Measurements from ENCODE around the gene SIPA1.

Gene SIPA1

DNA sequence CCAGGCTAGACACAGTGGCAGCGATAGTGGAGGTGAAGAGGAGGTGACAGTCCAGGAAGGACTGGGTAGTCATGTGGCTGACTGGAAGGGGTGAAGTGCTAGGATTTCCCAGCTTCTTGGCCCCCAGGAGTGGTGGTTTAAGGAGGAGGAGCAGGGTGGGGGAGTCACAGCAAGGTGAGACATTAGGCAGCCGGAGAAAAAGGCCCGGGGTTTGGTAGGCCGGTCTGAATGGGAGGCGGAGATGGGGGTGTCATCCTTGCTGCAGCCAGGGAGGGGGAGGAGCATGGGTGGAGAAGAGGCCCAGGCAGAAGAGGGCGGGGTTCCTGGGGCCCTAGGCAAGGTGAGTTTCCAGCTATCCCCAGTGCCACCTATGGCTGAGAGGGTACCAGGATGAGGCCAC, 6.1 kb downstream of the SIPA1 start:
- DNase-seq (ENCODE audit: low spot score) = no peak
- TF ChIP-seq, protein P1, sequence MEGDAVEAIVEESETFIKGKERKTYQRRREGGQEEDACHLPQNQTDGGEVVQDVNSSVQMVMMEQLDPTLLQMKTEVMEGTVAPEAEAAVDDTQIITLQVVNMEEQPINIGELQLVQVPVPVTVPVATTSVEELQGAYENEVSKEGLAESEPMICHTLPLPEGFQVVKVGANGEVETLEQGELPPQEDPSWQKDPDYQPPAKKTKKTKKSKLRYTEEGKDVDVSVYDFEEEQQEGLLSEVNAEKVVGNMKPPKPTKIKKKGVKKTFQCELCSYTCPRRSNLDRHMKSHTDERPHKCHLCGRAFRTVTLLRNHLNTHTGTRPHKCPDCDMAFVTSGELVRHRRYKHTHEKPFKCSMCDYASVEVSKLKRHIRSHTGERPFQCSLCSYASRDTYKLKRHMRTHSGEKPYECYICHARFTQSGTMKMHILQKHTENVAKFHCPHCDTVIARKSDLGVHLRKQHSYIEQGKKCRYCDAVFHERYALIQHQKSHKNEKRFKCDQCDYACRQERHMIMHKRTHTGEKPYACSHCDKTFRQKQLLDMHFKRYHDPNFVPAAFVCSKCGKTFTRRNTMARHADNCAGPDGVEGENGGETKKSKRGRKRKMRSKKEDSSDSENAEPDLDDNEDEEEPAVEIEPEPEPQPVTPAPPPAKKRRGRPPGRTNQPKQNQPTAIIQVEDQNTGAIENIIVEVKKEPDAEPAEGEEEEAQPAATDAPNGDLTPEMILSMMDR (IDR thresholded peaks at IDR 0.05; ENCODE audit: extremely low read depth, insufficient read depth, missing control alignments) = no peak
- in situ Hi-C loops (cut with MboI; ENCODE audit: low pct_unique_long_range_greater_than_20kb, low sequenced_read_pairs, unreplicated experiment) = no loop called here

DNA sequence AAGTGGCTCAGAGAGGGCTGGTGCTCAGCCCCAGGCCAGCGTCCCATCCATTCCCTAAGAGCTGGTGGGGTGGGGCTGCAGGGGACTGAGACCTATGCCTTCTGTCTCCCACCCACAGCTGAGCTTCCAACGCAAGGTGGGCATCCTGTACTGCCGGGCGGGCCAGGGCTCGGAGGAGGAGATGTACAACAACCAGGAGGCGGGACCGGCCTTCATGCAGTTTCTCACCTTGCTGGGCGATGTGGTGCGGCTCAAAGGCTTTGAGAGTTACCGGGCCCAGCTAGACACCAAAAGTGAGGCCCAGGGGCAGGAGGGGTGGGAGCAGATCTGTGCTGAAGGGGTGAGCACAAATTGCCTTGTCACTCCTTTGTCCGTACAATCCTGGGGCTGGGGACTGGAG, 6.9 kb downstream of the SIPA1 start:
- no peak for DNase-seq (ENCODE audit: low spot score)
- TF ChIP-seq, protein P1 (IDR thresholded peaks at IDR 0.05; ENCODE audit: extremely low read depth, insufficient read depth, missing control alignments) = no peak

DNA sequence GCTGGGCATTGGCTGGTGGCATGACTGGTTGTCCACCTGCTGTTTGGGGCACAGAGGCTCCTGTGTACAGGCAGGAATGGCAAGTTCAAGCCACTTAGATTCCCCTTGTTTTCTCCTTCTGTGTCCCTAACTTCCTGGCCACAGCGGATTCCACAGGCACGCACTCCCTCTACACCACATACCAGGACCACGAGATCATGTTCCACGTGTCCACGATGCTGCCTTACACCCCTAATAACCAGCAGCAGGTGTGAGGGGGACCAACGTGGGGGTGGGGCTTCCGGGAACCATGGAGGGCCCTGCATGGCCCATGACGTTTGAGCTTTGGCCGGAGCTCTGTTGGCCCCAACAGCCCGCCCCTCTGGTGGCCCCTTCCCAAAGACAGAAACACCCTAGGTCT, 7.8 kb downstream of the SIPA1 start:
- TF ChIP-seq, protein P1 (IDR thresholded peaks at IDR 0.05; ENCODE audit: extremely low read depth, insufficient read depth, missing control alignments) = no peak
- DNase-seq (ENCODE audit: low spot score) = no peak
- in situ Hi-C loops (cut with MboI; ENCODE audit: low pct_unique_long_range_greater_than_20kb, low sequenced_read_pairs, unreplicated experiment) = no loop called here

More for the DNA sequence above, 6.9 kb downstream of the SIPA1 start:
- in situ Hi-C loops (cut with MboI; ENCODE audit: low pct_unique_long_range_greater_than_20kb, low sequenced_read_pairs, unreplicated experiment) = no loop called here

DNA sequence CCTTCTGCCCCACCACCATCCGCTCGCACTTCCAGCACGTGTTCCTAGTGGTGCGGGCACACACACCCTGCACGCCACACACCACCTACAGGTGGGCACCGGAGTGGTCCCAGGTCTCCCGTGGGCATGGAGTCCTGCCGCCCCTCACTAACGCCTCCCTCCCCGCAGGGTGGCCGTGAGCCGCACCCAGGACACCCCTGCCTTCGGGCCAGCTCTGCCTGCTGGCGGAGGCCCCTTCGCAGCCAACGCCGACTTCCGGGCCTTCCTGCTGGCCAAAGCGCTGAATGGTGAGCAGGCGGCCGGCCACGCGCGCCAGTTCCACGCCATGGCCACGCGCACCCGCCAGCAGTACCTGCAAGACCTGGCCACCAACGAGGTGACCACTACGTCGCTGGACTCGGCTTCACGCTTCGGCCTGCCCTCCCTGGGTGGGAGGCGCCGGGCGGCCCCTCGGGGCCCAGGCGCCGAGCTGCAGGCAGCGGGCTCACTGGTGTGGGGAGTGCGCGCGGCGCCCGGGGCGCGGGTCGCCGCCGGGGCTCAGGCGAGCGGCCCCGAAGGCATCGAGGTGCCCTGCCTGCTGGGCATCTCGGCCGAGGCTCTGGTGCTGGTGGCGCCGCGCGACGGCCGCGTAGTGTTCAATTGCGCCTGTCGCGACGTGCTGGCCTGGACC, 8.5 kb downstream of the SIPA1 start:
- TF ChIP-seq, protein P1 (IDR thresholded peaks at IDR 0.05; ENCODE audit: extremely low read depth, insufficient read depth, missing control alignments) = no peak
- DNase-seq (ENCODE audit: low spot score) = no peak
- in situ Hi-C loops (cut with MboI; ENCODE audit: low pct_unique_long_range_greater_than_20kb, low sequenced_read_pairs, unreplicated experiment) = no loop called here

DNA sequence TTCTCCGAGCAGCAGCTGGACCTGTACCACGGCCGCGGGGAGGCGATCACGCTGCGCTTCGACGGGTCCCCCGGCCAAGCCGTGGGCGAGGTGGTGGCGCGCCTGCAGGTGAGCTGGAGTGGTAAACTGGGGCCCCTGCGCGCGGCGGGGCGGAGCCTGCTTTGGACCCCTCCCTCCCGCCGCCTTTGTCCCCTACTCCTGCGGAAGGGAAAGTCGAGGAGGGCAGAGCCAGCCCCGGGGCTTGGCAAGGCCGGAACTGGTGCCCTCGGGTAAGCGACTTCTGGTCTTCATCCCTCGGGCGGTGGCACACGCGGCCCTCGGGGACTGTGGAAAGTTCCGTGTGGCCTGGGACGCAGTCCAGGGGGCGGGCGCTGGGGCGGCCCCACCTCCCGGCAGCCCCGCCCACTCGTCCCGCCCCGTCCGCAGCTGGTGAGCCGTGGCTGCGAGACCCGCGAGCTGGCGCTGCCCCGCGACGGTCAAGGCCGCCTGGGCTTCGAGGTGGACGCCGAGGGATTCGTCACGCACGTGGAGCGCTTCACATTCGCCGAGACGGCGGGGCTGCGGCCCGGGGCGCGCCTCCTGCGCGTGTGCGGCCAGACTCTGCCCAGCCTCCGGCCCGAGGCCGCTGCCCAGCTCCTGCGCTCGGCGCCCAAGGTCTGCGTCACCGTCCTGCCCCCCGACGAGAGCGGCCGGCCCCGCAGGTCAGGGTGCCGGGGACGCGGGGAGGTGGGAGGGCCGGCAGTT, 9.2 kb downstream of the SIPA1 start:
- TF ChIP-seq, protein P1 (IDR thresholded peaks at IDR 0.05; ENCODE audit: extremely low read depth, insufficient read depth, missing control alignments) = no peak
- in situ Hi-C loops (cut with MboI; ENCODE audit: low pct_unique_long_range_greater_than_20kb, low sequenced_read_pairs, unreplicated experiment) = no loop called here
- DNase-seq (ENCODE audit: low spot score) = no peak

DNA sequence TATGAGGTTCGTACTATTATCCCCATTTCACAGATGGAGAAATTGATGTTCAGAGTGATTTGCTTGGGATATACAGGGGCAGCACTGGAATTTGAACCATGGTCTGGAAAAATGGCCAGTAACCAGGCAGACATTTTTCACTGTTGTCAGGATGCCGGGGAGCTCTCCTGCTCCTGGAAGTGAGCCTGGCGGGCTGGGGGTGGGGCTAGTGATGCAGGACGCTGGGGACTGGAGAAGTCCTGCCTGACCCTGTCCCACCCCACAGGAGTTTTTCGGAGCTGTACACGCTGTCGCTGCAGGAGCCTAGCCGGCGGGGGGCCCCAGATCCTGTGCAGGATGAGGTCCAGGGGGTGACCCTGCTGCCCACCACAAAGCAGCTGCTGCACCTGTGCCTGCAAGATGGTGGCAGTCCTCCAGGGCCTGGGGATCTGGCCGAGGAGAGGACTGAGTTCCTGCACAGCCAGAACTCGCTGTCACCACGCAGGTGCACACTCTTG, 11.1 kb downstream of the SIPA1 start:
- DNase-seq (ENCODE audit: low spot score) = no peak
- in situ Hi-C loops (cut with MboI; ENCODE audit: low pct_unique_long_range_greater_than_20kb, low sequenced_read_pairs, unreplicated experiment) = no loop called here
- TF ChIP-seq, protein P1 (IDR thresholded peaks at IDR 0.05; ENCODE audit: extremely low read depth, insufficient read depth, missing control alignments) = no peak

All from GM13977 (cell line).